Mononuclear cell (primary cell): ENCODE measurements around the gene MKNK2. TPM values are rescaled to one million over a fixed set of nuclear protein-coding genes. Genes with fewer than 3 reads are reported as not detected.
"Not testable (repeated sequence)": the region's sequence is repeated elsewhere in the genome, so short reads cannot be mapped to it uniquely, and the experiment has no call there.

Experiments
- H3K27me3 ChIP-seq: 2 replicates; pipeline ENCODE4 v1.6.0; 2011; ENCODE audit warnings: low read length, control low read depth; ENCODE audit not compliant: insufficient read depth
- H3K4me1 ChIP-seq: 2 replicates; pipeline ENCODE4 v1.5.1; 2011; ENCODE audit warnings: mild to moderate bottlenecking, low read length, control low read depth; ENCODE audit not compliant: insufficient read depth
- H3K4me3 ChIP-seq: 2 replicates; pipeline ENCODE4 v1.5.1; 2011; ENCODE audit warnings: mild to moderate bottlenecking, low read length, moderate library complexity
- H3K9me3 ChIP-seq: 2 replicates; pipeline ENCODE4 v1.5.1; 2011; ENCODE audit warnings: low read depth, mild to moderate bottlenecking, control low read depth, low read length
- total RNA-seq: library from RNA; depleted of rRNA; stranded (reverse); fragments of >200 nt; gene quantifications from one replicate; pipeline ENCODE4 v1.2.3, GENCODE V29; 2012

MKNK2 gene
- total RNA-seq, 1 donor: 163 TPM

GRCh38 chr19:1989513-1990229, 61.4 kb downstream of the MKNK2 start:
- no peaks in the 10 kb centered on the region for H3K9me3 ChIP-seq
- H3K4me1 ChIP-seq: no peaks in the 10 kb centered on the region
- H3K4me3 ChIP-seq: no peak overlapping the region
- H3K27me3 ChIP-seq: no peaks in the 10 kb centered on the region

- not testable (repeated sequence) for H3K9me3 ChIP-seq, H3K27me3 ChIP-seq, H3K4me3 ChIP-seq, H3K4me1 ChIP-seq
Observed at GRCh38 chr19:1988464-1988863, 62.6 kb downstream of the MKNK2 start.

Other genes with a start within 250 kb of the MKNK2 start
- gene ATP8B3, start 239.0 kb downstream of the MKNK2 start, total RNA-seq: 0.73 TPM
- gene REXO1, start 202.8 kb downstream of the MKNK2 start, total RNA-seq: 66.2 TPM
- 12.4 TPM for gene KLF16, start 187.7 kb downstream of the MKNK2 start, total RNA-seq
- 97.8 TPM for gene ABHD17A, start 165.7 kb downstream of the MKNK2 start, total RNA-seq
- gene ADAT3, start 145.8 kb downstream of the MKNK2 start, total RNA-seq: 2.9 TPM
- gene SCAMP4, start 145.8 kb downstream of the MKNK2 start, total RNA-seq: 20.1 TPM
- gene CSNK1G2, start 110.1 kb downstream of the MKNK2 start, total RNA-seq: 96.7 TPM
- 23.2 TPM for gene BTBD2, start 35.5 kb downstream of the MKNK2 start, total RNA-seq
- gene MOB3A, start 45.1 kb upstream of the MKNK2 start, total RNA-seq: 87.3 TPM
- 2.9 TPM for gene IZUMO4, start 45.7 kb upstream of the MKNK2 start, total RNA-seq
- gene AP3D1, start 100.3 kb upstream of the MKNK2 start, total RNA-seq: 26.2 TPM
- 13.5 TPM for gene DOT1L, start 112.7 kb upstream of the MKNK2 start, total RNA-seq
- gene PLEKHJ1, start 185.1 kb upstream of the MKNK2 start, total RNA-seq: 25.3 TPM
- gene SF3A2, start 185.6 kb upstream of the MKNK2 start, total RNA-seq: 68.1 TPM
- gene AMH, start 198.1 kb upstream of the MKNK2 start, total RNA-seq: 1.3 TPM
- gene JSRP1, start 205.2 kb upstream of the MKNK2 start, total RNA-seq: not detected
- 0.52 TPM for gene PEAK3, start 230.9 kb upstream of the MKNK2 start, total RNA-seq